Testis (tissue), 3 donors: Measurements from ENCODE around the gene CSRP1. TPM values are rescaled to one million over a fixed set of nuclear protein-coding genes. Genes with fewer than 3 reads are reported as not detected.

ENCODE experiments used
- DNase-seq: peaks from one replicate; pipeline ENCODE4 v3.0.0-alpha.2; 2019
- H3K27ac ChIP-seq, 2 donors: fragments of 200-600 bp; sonication (generic); one replicate each; pipeline ENCODE4 v1.5.1; 2019
- H3K27me3 ChIP-seq: fragments of 200-600 bp; sonication (generic); one replicate; pipeline ENCODE4 v1.5.1; 2019
- H3K36me3 ChIP-seq: fragments of 200-600 bp; sonication (generic); one replicate; pipeline ENCODE4 v1.5.1; 2017; ENCODE audit warnings: low read depth; ENCODE audit errors: missing control alignments
- H3K4me1 ChIP-seq: fragments of 200-600 bp; sonication (generic); one replicate; pipeline ENCODE4 v1.5.1; 2019
- H3K4me3 ChIP-seq, 2 donors: fragments of 200-600 bp; sonication (generic); one replicate each; pipeline ENCODE4 v1.5.1; 2017 to 2019
- H3K9me3 ChIP-seq: fragments of 200-600 bp; sonication (generic); one replicate; pipeline ENCODE4 v1.5.1; 2017
- POLR2A ChIP-seq: fragments of 450-650 bp; IDR thresholded peaks from one replicate; pipeline ENCODE4 v1.6.1; 2017; ENCODE audit warnings: antibody characterized with exemption, mild to moderate bottlenecking, moderate library complexity
- WGBS, 2 donors: methylation state at CpG; one replicate each; pipeline ENCODE4 v1.1.5; 2018; 5-methylcytosine and 5-hydroxymethylcytosine counted together
- intact Hi-C: fragments of 100-400 bp; cut with DNase I; formaldehyde crosslinking; loops from one replicate; pipeline ENCODE4 v1.15.1; 2023; ENCODE audit warnings: low total_unique reads
- polyA plus RNA-seq: library from polyadenylated mRNA; stranded (reverse); fragments of 350-450 nt; fragmentation: Illumina TruSeq; extraction: RNeasy Lipid Tissue Mini Kit (QIAGEN cat#74804); gene quantifications from one replicate; pipeline ENCODE4 v1.2.3, GENCODE V29; 2014; ENCODE audit warnings: low read depth, low replicate concordance; ENCODE audit not compliant: insufficient read depth
- total RNA-seq, 2 donors: library from RNA; depleted of rRNA; stranded (reverse); fragments of >200 nt; gene quantifications; one replicate each; pipeline ENCODE4 v1.2.3, GENCODE V29; 2016
- TF ChIP-seq, protein P1 (sequence below), 3 experiments: fragments of 450-650 bp in 2 of 3; fragments of 200-600 bp in 1 of 3; sonication (generic) in 1 of 3; IDR thresholded peaks; one replicate each; pipeline ENCODE4 v1.5.1; 2016 to 2019; ENCODE audit warnings: antibody characterized with exemption in 3 of 3, mild to moderate bottlenecking in 2 of 3, moderate library complexity in 1 of 3

The CSRP1 gene
- total and polyA plus RNA-seq, 3 donors from 2014 or later = 103 to 217 (median 123) TPM

DNA sequence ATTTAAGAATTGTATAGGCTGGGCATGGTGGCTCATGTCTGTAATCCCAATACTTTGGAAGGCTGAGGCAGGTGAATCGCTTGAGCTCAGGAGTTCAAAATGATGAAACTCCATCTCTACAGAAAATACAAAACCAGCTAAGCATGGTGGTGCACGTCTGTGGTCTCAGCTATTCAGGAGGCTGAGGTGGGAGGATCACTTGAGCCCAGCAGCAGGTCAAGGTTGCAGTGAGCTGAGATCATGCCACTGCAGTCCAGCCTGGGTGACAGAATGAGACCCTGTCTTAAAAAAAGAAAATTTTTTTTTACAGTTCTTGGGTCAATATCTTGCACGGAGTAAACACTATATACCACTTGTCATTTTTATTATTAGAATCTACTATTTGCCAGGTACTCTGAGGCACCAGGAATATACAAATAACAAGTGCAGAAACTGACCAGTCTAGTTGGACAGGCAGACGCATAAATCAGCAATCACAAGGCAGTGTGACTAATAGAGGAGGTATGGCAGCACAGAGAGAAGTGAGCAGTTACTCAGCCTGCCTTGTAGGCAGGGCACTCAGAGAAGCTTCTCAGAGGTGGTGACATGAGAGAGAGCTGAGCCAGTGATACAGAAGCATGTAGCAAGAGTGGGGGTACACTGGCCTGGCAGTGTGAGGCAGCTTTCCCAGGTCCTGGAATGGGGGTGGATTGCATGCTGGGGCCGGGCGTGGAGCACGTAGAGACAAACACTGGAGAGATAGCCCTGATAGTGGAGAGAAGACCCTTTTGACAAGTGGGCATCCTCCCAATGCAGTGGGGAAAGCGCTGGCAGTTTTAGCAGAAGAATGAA lies 45.9 kb downstream of the CSRP1 start:
- 84 to 85% methylated on average over 8 of the region's 8 CpGs for WGBS, 2 donors
- Histone ChIP-seq H3K27ac (no peak overlapping the region), H3K27me3 (no peaks in the 10 kb centered on the region), H3K4me3 (no peak overlapping the region), H3K9me3 (no peaks in the 10 kb centered on the region), H3K4me1 (peaks cover 16% of the 10 kb centered on the region), H3K36me3 (no peaks in the 10 kb centered on the region)
- DNase-seq = no peak
- intact Hi-C loops = no loop called here
- TF ChIP-seq, protein P1, sequence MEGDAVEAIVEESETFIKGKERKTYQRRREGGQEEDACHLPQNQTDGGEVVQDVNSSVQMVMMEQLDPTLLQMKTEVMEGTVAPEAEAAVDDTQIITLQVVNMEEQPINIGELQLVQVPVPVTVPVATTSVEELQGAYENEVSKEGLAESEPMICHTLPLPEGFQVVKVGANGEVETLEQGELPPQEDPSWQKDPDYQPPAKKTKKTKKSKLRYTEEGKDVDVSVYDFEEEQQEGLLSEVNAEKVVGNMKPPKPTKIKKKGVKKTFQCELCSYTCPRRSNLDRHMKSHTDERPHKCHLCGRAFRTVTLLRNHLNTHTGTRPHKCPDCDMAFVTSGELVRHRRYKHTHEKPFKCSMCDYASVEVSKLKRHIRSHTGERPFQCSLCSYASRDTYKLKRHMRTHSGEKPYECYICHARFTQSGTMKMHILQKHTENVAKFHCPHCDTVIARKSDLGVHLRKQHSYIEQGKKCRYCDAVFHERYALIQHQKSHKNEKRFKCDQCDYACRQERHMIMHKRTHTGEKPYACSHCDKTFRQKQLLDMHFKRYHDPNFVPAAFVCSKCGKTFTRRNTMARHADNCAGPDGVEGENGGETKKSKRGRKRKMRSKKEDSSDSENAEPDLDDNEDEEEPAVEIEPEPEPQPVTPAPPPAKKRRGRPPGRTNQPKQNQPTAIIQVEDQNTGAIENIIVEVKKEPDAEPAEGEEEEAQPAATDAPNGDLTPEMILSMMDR (IDR thresholded peaks at IDR 0.05) = no peak
- no peak for TF ChIP-seq POLR2A

DNA sequence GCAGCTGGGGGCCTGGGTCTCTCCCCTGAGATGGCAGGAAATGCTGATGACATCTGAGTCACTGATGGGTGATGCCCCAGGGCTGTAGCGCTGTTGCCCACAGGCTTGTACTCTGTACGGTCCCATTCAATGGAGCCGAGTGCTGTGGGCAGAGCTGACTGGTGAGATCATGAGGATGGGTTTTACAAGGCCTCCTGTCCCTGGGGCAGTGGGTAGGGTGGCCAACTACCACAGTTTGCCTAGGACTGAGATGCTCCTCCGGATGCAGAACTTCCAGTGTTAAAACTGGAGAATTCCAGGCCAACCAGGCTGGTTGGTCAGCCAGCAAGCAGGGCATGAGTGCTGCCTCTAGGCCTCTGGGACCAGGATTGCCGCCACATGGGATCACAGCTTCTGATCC lies 47.1 kb downstream of the CSRP1 start:
- H3K4me3 ChIP-seq = no peak overlapping the region
- peaks cover 18% of the 10 kb centered on the region for H3K4me1 ChIP-seq
- H3K27ac ChIP-seq = no peak overlapping the region
- intact Hi-C loops = no loop called here
- no peaks in the 10 kb centered on the region for H3K36me3 ChIP-seq
- DNase-seq = no peak
- H3K9me3 ChIP-seq = no peaks in the 10 kb centered on the region
- no peak for TF ChIP-seq POLR2A
- TF ChIP-seq, protein P1 (IDR thresholded peaks at IDR 0.05) = no peak
- WGBS, 2 donors = 96 to 99% methylated on average over 3 to 5 of the region's 5 CpGs
- no peaks in the 10 kb centered on the region for H3K27me3 ChIP-seq

DNA sequence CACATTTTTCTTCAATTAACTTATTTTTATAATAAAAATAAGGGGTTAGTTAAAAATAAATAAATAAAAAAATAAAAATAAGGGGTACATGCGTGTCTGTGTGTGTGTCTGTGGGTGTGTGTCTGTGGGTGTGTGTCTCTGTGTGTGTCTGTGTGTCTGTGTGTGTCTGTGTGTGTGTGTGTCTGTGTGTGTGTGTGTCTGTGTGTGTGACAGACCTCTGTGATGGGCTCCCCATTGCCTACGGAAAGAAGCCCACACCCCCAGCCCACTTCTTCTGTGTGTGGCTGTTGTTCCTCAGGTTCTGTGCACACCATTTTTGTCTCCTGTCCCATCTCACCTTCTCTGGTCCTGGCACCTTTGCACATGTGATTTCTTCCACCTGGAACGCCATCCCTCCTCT lies 47.9 kb downstream of the CSRP1 start:
- H3K4me1 ChIP-seq = peaks cover 18% of the 10 kb centered on the region
- no peak for DNase-seq
- no peak for TF ChIP-seq POLR2A
- TF ChIP-seq, protein P1 (IDR thresholded peaks at IDR 0.05) = no peak
- H3K27me3 ChIP-seq = no peaks in the 10 kb centered on the region
- H3K9me3 ChIP-seq = no peaks in the 10 kb centered on the region
- WGBS, 2 donors = 90 to 91% methylated on average over 3 of the region's 3 CpGs
- intact Hi-C loops = no loop called here
- H3K36me3 ChIP-seq = no peaks in the 10 kb centered on the region
- no peak overlapping the region for H3K4me3 ChIP-seq
- H3K27ac ChIP-seq = no peak overlapping the region

DNA sequence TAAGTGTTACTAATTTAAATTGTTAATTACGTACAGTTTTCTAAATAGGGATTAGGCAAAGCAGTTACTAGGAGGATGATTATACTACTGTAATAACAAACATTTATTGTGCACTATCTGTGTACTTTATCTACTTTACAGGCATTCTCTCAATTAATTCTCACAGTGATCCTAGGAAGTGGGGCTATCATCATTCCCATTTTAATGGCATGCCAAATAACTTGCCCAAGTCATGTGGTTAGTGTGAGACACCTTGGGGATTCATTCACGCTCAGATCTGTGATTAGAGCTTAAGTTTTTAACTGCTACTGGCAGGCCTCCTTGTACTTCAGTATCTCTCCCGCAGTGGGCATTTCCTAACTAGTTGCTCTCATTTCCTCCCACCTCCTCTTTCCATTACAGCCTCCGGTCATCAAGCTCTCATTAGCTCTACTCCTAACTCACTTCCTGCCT lies 49.4 kb downstream of the CSRP1 start:
- no peaks in the 10 kb centered on the region for H3K9me3 ChIP-seq
- H3K4me1 ChIP-seq = peaks cover 15% of the 10 kb centered on the region
- no peak for TF ChIP-seq POLR2A
- TF ChIP-seq, protein P1 (IDR thresholded peaks at IDR 0.05) = no peak
- intact Hi-C loops = no loop called here
- H3K4me3 ChIP-seq = no peak overlapping the region
- no peak for DNase-seq
- peak overlapping the region in 1 of 2 donors; percentile 51 for H3K27ac ChIP-seq
- H3K27me3 ChIP-seq = no peaks in the 10 kb centered on the region
- no peaks in the 10 kb centered on the region for H3K36me3 ChIP-seq
- WGBS, 2 donors = 64 to 68% methylated on average over 4 of the region's 4 CpGs
